ENCODE measurements around the gene ALG14. TPM values are rescaled to one million over a fixed set of nuclear protein-coding genes. Genes with fewer than 3 reads are reported as not detected.
"Not testable (repeated sequence)": the region's sequence is repeated elsewhere in the genome, so short reads cannot be mapped to it uniquely, and the experiment has no call there.

The ALG14 gene
- total RNA-seq, 2 experiments from 2014 or later = 2.3 to 3.4 TPM

DNA sequence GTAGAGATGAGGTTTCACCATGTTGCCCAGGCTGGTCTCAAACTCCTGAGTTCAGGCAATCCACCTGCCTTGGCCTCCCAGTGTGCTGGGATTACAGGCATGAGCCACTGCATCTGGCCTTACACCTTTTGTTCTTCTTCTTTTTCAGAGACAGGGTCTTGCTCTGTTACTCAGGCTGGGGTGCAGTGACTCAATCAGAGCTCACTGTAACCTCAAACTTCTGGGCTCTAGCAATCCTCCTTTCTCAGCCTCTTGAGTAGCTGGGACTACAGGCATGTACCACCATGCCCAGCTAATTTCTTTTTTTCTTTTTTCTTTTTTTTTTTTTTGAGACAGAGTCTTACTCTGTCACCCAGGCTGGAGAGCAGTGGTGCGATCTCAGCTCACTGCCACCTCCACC is 131.3 kb downstream of the ALG14 start:
- POLR2A ChIA-PET; CTCF ChIA-PET; H3K9me3 Mint-ChIP-seq; H3K27ac Mint-ChIP-seq; H3K4me3 Mint-ChIP-seq; H3K4me1 Mint-ChIP-seq; DNase-seq; H3K36me3 Mint-ChIP-seq (ENCODE audit: low read depth): not testable (repeated sequence)
- H3K27me3 Mint-ChIP-seq = peaks cover 14% of the 10 kb centered on the region

DNA sequence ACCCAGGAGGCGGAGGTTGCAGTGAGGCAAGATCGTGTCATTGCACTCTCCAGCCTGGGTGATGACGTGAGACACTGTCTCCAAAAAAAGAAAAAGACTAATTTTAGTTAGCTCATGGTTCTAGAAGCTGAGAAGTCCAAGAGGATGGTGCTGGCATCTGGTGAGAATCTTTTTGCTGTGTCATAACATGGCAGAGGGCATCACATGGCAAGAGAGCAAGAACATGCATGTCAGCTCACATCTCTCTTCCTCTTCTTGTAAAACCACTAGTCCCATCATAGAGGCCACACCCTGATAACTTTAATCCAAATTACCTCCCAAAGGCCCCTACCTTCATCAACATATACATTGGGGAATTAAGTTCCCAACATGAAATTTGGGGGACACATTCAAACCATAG is 132.0 kb downstream of the ALG14 start:
- ChIA-PET POLR2A (interaction anchor here (0.7 kb wide), 1 partner anchor 79 kb away, joined by 3 read pairs; no protein-coding TSS in a partner anchor), CTCF (no interaction called here)
- Mint-ChIP-seq H3K4me1 (no peaks in the 10 kb centered on the region), H3K9me3 (no peaks in the 10 kb centered on the region), H3K36me3 (ENCODE audit: low read depth) (no peaks in the 10 kb centered on the region), H3K27ac (no peak overlapping the region), H3K27me3 (peaks cover 14% of the 10 kb centered on the region), H3K4me3 (no peak overlapping the region)
- no peak for DNase-seq

DNA sequence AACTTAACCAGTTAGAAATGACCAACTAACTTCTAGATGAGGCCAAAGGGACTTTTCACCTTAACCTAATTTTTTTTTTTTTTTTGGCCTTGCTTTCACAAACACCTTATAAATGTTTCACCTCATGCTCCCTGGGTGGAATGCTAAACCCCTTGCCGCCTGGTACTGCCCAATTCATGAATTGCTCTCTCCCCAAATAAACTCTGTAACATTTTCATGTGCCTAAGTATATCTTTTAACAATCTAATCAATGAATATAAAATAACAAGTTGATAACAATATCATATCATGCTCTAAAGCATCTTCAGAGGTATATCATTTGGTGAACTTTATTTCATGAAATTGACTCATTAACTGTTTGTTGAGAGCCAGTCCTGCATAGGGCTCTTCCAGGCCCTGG is 134.9 kb downstream of the ALG14 start:
- Mint-ChIP-seq H3K36me3 (ENCODE audit: low read depth) (no peaks in the 10 kb centered on the region), H3K4me1 (no peaks in the 10 kb centered on the region), H3K4me3 (no peak overlapping the region), H3K27ac (no peak overlapping the region), H3K9me3 (no peaks in the 10 kb centered on the region), H3K27me3 (no peaks in the 10 kb centered on the region)
- no peak for DNase-seq
- ChIA-PET POLR2A (no interaction called here), CTCF (no interaction called here)

DNA sequence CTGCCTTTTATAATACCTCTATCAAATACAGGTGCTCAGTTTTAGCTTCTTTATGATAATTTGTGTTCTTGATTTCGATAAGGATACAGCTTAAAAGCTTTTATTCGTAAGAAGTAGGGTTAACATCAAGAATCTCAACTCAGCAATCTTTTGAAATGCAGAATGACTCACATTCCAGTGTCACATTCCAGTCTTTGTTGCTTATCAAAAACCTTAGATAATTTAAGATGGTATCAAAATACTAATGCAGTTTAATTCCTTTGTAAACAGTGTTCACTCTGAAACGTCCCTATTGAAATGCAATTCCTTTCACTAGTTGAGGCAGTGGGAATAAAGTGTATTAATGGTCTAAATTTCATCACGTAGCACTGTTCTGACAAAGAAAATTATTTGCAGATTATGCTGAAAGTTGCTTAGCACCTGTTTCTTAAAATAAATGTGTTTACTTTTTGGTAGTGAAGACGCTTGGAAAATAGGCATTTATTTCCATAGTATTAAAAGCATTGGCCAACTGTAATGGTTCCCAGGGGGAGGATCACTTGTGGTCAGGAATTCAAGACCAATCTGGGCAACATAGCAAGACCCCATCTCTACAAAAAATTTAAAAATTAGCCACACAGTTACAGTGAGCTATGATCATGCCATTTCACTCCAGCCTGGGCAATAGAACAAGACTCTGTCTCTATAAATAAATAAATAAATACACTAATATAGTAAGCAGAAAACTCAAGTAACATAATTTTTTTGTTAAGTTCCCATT is 135.7 kb downstream of the ALG14 start:
- Mint-ChIP-seq H3K4me3 (no peak overlapping the region), H3K27ac (no peak overlapping the region), H3K27me3 (no peaks in the 10 kb centered on the region), H3K4me1 (no peaks in the 10 kb centered on the region), H3K9me3 (no peaks in the 10 kb centered on the region), H3K36me3 (ENCODE audit: low read depth) (no peaks in the 10 kb centered on the region)
- DNase-seq = no peak
- POLR2A ChIA-PET = no interaction called here
- CTCF ChIA-PET = no interaction called here

DNA sequence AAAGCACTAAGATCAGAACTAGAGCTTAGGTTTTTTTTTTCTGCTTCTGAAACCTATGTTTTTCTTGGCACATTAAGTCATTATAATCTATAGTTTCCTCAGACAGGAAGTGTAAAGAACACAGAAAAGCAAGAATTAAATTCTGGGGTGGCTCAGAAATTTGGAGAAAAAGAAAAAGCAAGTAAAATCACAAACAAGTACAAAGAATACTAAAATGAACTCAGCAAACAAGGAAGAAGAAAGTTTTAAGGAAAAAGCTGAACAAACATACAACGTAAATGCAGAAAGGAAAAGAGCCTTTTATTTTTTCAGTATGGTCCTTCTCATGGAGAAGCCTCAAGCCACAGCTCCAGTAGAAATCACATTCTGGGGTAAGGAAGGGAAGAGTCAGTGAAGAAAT is 137.3 kb downstream of the ALG14 start:
- H3K27me3 Mint-ChIP-seq = no peaks in the 10 kb centered on the region
- H3K27ac Mint-ChIP-seq = no peak overlapping the region
- CTCF ChIA-PET = no interaction called here
- POLR2A ChIA-PET = no interaction called here
- H3K9me3 Mint-ChIP-seq = no peaks in the 10 kb centered on the region
- H3K4me1 Mint-ChIP-seq = no peaks in the 10 kb centered on the region
- no peaks in the 10 kb centered on the region for H3K36me3 Mint-ChIP-seq (ENCODE audit: low read depth)
- no peak for DNase-seq
- H3K4me3 Mint-ChIP-seq = no peak overlapping the region

DNA sequence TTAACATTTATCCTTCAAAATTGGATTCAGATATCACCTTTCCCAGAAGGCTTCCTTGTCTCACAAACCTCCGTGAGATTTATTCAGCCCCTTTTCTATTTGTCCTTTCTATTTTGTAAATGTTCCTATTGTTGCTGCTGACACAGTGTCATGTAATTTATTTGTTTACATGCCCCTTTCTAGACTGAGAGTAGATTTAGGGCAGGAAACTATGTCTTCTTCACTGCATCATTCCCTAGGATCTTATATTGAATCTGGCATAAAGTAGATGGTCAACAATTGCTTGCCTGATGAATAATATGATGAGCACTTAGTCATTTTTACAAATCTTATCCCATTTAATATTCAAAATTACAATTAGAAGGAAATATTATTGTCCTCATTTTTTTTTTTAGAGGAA is 137.7 kb downstream of the ALG14 start:
- H3K4me1 Mint-ChIP-seq = no peaks in the 10 kb centered on the region
- DNase-seq = no peak
- H3K9me3 Mint-ChIP-seq = no peaks in the 10 kb centered on the region

DNA sequence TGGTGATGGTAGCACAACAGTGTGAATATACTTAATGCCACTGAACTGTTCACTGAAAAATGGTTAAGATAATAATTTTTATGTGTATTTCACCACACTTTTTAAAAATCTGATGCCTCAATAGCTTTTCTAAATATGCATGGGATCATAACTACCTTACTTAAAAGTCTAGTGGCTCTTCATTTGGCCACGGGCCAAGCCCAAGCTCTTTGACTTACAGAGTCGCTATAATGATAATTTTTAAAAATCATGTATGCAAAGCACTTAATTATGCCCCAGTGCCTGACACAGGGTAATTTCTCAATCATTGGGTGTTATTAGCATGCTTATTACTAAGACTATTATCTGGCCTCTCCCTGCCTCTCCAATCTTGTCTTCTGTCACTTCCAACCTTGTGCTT is 138.2 kb downstream of the ALG14 start:
- no peak for DNase-seq
- no peaks in the 10 kb centered on the region for H3K36me3 Mint-ChIP-seq (ENCODE audit: low read depth)
- CTCF ChIA-PET = no interaction called here
- POLR2A ChIA-PET = no interaction called here
- no peaks in the 10 kb centered on the region for H3K9me3 Mint-ChIP-seq
- H3K27ac Mint-ChIP-seq = no peak overlapping the region
- H3K4me3 Mint-ChIP-seq = no peak overlapping the region
- H3K27me3 Mint-ChIP-seq = peaks cover 3% of the 10 kb centered on the region
- H3K4me1 Mint-ChIP-seq = no peaks in the 10 kb centered on the region

More for the DNA sequence above, 137.7 kb downstream of the ALG14 start:
- no peaks in the 10 kb centered on the region for H3K36me3 Mint-ChIP-seq (ENCODE audit: low read depth)
- POLR2A ChIA-PET = no interaction called here
- no peak overlapping the region for H3K27ac Mint-ChIP-seq
- CTCF ChIA-PET = no interaction called here
- H3K27me3 Mint-ChIP-seq = peaks cover 2% of the 10 kb centered on the region
- no peak overlapping the region for H3K4me3 Mint-ChIP-seq

DNA sequence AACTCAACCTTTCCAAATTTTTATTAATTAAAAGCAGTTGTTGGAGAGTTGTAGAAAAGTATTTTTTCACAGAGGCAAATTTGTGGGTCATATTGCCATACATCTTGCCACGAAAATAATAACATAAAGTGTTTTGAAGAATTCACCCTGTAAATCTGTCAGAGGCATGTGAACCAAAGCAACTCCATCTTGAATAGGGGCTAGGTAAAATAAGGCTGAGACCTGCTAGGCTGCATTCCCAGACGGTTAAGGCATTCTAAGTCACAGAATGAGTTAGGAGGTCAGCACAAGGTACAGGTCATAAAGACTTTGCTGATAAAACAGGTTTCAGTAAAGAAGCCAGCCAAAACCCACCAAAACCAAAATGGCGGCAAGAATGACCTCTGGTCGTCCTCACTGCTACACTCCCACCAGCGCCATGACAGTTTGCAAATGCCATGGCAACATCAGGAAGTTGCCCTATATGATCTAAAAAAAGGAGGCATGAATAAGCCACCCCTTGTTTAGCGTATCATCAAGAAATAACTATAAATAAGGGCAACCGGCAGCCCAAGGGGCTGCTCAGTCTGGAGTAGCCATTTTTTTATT is 141.4 kb downstream of the ALG14 start:
- no peaks in the 10 kb centered on the region for H3K36me3 Mint-ChIP-seq (ENCODE audit: low read depth)
- CTCF ChIA-PET = no interaction called here
- no peaks in the 10 kb centered on the region for H3K9me3 Mint-ChIP-seq

DNA sequence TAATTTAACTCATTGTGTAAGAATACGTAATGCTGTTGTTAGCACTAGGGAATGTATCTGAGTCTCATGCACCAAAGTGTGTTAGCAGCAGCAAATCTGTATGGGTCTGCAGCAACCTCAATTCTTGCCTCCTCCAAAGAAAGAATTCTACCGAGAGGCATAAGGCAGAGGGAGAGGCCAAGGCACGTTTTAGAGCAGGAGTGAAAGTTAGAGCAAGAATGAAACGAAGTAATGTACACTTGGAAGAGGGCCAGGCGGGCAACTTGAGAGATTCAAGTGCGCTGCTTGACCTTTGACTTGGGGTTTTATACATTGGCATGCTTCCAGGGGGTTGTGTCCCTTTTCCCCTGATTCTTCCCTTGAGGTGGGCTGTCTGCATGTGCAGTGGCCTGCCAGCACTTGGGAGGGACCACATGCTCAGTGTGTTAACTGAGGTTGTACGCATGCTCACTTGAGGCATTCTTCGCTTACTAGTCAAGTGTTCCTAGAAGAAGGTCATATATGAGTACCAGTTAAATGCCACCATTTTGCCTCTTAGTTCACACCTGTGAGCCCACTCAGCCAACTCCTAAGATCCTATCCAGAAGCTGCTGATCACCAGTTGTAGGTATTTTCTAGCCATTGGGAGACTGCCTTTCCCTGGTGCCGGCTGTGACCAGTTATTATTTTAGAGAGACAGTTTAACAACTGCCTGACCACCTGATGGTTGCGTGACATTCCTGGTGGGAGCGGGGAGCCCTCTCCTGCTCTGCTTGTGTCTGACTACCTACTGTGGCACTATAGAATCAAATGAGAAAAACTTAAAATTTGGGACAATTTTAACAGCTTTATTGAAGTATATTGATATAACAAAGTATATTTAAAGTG is 143.2 kb downstream of the ALG14 start:
- POLR2A ChIA-PET = no interaction called here
- H3K4me3 Mint-ChIP-seq = no peak overlapping the region

More for the DNA sequence above, 141.4 kb downstream of the ALG14 start:
- DNase-seq = no peak
- Mint-ChIP-seq H3K4me1 (peaks cover 4% of the 10 kb centered on the region), H3K4me3 (no peak overlapping the region), H3K27me3 (peaks cover 24% of the 10 kb centered on the region), H3K27ac (no peak overlapping the region)
- POLR2A ChIA-PET = no interaction called here

DNA sequence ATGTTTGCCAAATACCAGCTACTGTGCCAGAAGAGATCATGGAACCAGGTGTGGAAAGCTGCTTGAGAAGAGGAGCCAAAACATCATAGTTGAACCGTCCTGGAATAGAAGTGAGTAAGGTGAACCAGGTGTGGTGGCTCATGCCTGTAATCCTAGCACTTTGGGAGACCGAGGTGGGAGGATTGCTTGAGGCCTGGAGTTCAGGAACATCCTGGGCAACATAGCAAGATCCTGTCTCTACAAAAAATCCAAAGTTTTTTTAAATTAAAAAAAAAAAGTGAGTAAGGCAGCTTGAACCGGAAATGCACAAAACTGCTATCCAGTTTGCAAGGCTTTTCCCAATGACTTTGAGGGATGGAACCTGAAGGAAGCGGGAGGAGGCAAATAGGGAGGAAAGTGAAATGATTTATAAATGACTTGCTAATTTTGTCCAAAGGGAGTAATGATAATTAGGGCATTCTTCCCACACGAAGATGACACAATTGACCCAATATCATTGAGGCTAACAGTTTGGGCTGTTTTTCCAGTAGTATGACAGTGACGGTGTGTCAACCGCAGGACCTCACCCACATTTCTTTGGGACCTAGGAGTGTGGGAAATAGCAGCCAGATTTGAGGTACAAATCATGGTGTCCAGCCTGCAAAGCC is 144.3 kb downstream of the ALG14 start:
- Mint-ChIP-seq H3K27ac (no peak overlapping the region), H3K4me1 (peaks cover 13% of the 10 kb centered on the region), H3K36me3 (ENCODE audit: low read depth) (no peaks in the 10 kb centered on the region), H3K9me3 (no peaks in the 10 kb centered on the region), H3K4me3 (no peak overlapping the region), H3K27me3 (peaks cover 46% of the 10 kb centered on the region)
- DNase-seq = no peak
- CTCF ChIA-PET = no interaction called here
- POLR2A ChIA-PET = no interaction called here

More for the DNA sequence above, 143.2 kb downstream of the ALG14 start:
- no peaks in the 10 kb centered on the region for H3K36me3 Mint-ChIP-seq (ENCODE audit: low read depth)
- CTCF ChIA-PET = no interaction called here
- H3K27me3 Mint-ChIP-seq = peaks cover 38% of the 10 kb centered on the region
- H3K9me3 Mint-ChIP-seq = no peaks in the 10 kb centered on the region
- no peak for DNase-seq
- H3K4me1 Mint-ChIP-seq = peaks cover 13% of the 10 kb centered on the region
- H3K27ac Mint-ChIP-seq = no peak overlapping the region

DNA sequence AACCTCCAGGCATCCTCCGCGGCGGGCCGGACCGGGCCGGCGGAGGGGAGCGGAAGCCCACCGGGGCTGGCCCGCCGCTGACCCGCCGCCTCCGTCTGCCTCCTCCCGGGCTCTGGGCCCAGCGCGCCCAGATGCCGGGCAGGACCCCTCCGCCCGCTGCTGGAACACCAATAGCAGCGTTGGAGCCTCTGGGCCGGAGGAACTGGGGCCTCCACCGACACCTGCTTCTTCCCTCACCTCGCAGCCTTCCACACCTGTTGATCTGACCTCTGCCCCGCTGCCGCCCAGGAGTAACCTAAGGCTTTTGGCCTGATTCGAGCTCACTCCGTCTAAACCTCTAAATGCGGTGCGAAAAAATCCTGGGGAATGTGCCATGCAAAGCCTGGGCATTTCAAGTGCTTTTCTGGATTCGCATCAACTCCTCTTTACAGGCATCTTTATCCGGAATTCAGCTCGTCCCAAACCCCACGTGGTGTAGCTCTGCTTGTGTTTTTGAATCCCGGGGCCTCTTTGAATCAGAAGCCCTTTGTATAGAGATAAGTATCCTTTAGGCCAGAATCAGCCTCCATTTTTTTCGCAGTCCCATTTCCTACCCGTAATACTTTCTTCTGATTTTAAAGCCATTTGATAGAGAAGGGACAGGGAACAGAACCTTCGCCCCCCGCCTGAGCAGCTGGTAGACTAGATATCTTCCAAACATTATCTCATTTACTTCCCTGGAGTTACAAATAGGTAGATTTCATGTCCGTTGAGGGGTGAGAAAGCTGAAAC is 145.2 kb downstream of the ALG14 start:
- H3K36me3 Mint-ChIP-seq (ENCODE audit: low read depth) = no peaks in the 10 kb centered on the region
- ChIA-PET CTCF (no interaction called here), POLR2A (interaction anchor here (0.7 kb wide), 1 partner anchor 19 kb away, joined by 3 read pairs; no protein-coding TSS in a partner anchor)
- peak overlapping the region; percentile 65 for H3K4me3 Mint-ChIP-seq
- H3K27me3 Mint-ChIP-seq = peaks cover 51% of the 10 kb centered on the region
- DNase-seq = no peak
- no peaks in the 10 kb centered on the region for H3K9me3 Mint-ChIP-seq
- peak overlapping the region; percentile 79 for H3K27ac Mint-ChIP-seq
- peaks cover 18% of the 10 kb centered on the region for H3K4me1 Mint-ChIP-seq

DNA sequence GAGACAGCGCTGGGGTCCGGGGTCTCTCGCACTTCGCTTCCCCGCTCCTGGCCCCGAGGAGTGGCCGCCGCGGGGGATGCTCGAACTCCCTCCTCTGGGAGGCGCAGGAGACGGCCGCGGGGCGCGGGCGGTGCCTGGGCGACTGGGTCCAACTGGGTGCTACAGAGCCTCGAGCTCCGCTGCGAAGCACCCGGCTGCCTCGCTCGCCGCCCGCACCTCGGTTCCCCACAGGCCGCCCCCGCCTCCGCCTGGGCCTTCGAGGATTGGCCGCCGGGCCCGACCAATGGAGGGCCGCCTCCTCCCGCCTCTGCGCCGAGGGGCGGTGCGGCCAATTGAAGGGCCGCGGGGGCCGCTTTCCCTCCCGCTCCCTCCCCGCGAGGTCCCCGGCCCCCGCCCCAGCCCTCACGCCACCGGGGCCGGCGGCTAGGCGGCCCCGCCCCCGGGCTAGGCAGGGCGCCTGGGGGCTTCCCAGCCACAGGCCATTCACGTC is 145.8 kb downstream of the ALG14 start, which contains the start of gene CNN3:
CNN3 (minus strand) TSS at position 196 of the 490 bp plus-strand sequence. CDS start 216 bp downstream, outside the sequence.
- H3K27me3 Mint-ChIP-seq = peaks cover 52% of the 10 kb centered on the region
- H3K4me3 Mint-ChIP-seq = peak within 1 kb of the TSS; percentile 65
- POLR2A ChIA-PET = no interaction called here
- H3K36me3 Mint-ChIP-seq (ENCODE audit: low read depth) = no peaks in the 10 kb centered on the region
- H3K27ac Mint-ChIP-seq = peak within 1 kb of the TSS; percentile 79
- peak; percentile 47 for DNase-seq
- no peaks in the 10 kb centered on the region for H3K9me3 Mint-ChIP-seq
- CTCF ChIA-PET = no interaction called here
- H3K4me1 Mint-ChIP-seq = peaks cover 18% of the 10 kb centered on the region

All from activated CD4-positive, alpha-beta T cell treated with anti-CD3 and anti-CD28 coated beads, Interleukin-2, amount 10 ng/mL, durations not matched to agents 7 days and 5 days (primary cell).